Neural cell (in vitro differentiated cells): ENCODE measurements around the gene TCTA.

ENCODE experiments used
- EP300 ChIP-seq: fragments of 450-650 bp; conservative IDR thresholded peaks from 2 replicates; pipeline ENCODE4 v1.6.1; 2014; ENCODE audit warnings: antibody characterized with exemption, mild to moderate bottlenecking, moderate library complexity; ENCODE audit not compliant: poor library complexity, severe bottlenecking
- RAD21 ChIP-seq: fragments of 450-650 bp; conservative IDR thresholded peaks from 2 replicates; pipeline ENCODE4 v1.6.1; 2014; ENCODE audit warnings: antibody characterized with exemption, mild to moderate bottlenecking, moderate library complexity
- TF ChIP-seq, protein P1 (sequence below): fragments of 450-650 bp; IDR thresholded peaks from 2 replicates; pipeline ENCODE4 v1.5.1; 2014; ENCODE audit warnings: antibody characterized with exemption, mild to moderate bottlenecking, moderate library complexity; ENCODE audit not compliant: poor library complexity, severe bottlenecking

DNA sequence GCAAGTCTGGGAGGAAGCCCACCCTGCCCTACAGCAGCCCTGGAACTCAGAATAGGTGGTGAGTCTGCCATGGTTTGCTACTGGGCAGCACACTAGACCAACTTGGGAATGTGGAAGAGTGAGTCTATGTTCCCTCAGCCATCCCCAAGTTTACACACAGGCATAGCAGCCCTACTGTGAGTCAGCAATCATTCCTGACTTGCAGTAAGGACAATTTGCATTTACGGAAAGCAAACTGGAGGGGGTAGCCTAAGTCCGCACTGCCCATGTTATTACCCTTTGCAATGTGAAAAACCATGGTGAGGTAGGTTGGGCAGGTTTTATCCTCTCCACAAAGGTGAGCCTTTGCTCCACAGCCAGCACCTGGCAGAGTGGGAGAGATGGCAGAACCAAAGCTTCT is 4.6 kb downstream of the TCTA start:
- TF ChIP-seq, protein P1, sequence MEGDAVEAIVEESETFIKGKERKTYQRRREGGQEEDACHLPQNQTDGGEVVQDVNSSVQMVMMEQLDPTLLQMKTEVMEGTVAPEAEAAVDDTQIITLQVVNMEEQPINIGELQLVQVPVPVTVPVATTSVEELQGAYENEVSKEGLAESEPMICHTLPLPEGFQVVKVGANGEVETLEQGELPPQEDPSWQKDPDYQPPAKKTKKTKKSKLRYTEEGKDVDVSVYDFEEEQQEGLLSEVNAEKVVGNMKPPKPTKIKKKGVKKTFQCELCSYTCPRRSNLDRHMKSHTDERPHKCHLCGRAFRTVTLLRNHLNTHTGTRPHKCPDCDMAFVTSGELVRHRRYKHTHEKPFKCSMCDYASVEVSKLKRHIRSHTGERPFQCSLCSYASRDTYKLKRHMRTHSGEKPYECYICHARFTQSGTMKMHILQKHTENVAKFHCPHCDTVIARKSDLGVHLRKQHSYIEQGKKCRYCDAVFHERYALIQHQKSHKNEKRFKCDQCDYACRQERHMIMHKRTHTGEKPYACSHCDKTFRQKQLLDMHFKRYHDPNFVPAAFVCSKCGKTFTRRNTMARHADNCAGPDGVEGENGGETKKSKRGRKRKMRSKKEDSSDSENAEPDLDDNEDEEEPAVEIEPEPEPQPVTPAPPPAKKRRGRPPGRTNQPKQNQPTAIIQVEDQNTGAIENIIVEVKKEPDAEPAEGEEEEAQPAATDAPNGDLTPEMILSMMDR: no peak
- TF ChIP-seq RAD21: no peak
- TF ChIP-seq EP300: no peak
